GM19043 (cell line): ENCODE results near the gene RCL1.
"Not testable (repeated sequence)": the region's sequence is repeated elsewhere in the genome, so short reads cannot be mapped to it uniquely, and the experiment has no call there.

Experiments used
- ATAC-seq: cut with Tn5 transposase; IDR thresholded peaks from one replicate; pipeline ENCODE4 v1.9.1; 2021; ENCODE audit warnings: low read depth; ENCODE audit not compliant: unreplicated experiment

Gene RCL1

DNA sequence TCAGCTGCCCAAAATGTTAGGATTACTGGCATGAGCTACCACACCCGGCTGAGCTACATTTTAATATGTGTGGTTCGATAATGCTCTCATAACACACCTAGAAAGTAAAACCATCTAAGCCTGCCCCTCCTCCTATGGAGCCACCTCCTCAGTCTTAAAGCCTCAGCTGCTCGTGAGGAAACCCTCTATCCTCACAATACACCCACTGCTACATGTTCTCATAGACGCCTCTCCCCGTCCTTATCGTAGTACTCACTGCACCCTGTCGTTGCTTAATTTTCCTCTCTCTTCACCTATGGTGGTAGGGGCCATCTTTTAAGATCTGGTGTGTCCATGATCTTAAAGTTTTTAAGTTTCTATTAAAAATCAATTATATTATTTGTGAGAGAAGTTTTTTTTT, 72.9 kb downstream of the RCL1 start:
- ATAC-seq = no peak

- ATAC-seq = no peak
Measured at GRCh38 chr9:4866239-4866969, 73.7 kb downstream of the RCL1 start.

DNA sequence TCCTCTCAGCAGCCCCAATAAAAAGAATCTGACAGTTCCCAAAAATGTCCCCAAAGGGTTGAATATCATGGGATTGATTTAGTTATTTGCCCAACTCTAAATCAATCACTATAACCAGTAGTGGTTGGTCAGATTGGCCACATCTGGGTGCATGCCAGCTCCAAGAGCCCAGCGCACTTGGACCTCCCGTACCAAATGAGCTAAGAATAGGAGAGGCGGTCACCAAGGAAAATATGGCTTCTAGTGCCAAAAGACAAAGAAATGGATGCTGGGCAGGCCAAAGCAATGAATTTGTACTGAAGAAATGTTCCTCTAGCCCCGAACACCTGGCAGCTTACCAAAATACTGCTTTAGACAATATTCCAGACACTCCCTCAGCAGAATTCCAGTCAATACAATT, 80.3 kb downstream of the RCL1 start:
- ATAC-seq = no peak

DNA sequence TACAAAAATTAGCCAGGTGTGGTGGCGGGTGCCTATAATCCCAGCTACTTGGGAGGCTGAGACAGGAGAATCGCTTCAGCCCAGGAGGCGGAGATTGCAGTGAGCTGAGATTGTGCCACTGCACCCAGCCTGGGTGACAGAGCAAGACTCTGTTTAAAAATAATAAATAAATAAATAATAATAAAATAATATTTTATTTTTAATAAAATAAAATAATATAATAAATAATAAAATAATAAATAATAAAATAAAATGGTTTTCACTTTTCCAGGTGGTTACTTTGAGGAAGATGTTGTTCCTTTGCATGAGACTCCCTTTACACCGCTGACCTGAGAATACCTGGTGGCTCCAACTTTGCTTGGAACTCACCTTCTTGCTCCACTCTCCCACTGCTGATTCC, 82.8 kb downstream of the RCL1 start:
- no peak for ATAC-seq

DNA sequence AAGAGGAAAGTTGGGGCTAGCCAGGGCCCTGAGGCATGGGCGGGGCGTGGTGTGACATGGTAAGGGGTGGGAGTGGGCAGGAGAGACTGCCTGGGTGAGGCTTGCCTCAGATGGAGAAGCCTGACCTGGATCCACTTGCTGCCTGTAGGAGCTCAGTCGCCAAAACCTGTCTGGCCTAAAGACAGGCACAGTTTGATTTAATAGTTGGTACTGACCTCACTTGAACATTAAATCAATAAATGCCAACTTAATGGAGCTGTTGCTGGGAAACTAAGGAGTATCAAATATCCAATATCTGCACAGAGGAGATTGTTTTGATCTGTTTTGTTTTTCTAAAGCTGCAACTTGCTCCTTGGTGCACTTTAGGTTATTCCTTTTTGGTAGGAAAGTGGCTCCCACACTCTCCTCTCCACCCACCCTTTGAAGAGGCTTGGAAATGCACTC, 86.4 kb downstream of the RCL1 start:
- ATAC-seq = no peak

GRCh38 chr9:4883326-4883873, 90.7 kb downstream of the RCL1 start:
- ATAC-seq = no peak

GRCh38 chr9:4886698-4887097, 94.0 kb downstream of the RCL1 start:
- ATAC-seq = peak; percentile 99

- no peak for ATAC-seq
Measured at GRCh38 chr9:4887556-4887955, 94.8 kb downstream of the RCL1 start.

GRCh38 chr9:4890242-4890641, 97.5 kb downstream of the RCL1 start:
- no peak for ATAC-seq

DNA sequence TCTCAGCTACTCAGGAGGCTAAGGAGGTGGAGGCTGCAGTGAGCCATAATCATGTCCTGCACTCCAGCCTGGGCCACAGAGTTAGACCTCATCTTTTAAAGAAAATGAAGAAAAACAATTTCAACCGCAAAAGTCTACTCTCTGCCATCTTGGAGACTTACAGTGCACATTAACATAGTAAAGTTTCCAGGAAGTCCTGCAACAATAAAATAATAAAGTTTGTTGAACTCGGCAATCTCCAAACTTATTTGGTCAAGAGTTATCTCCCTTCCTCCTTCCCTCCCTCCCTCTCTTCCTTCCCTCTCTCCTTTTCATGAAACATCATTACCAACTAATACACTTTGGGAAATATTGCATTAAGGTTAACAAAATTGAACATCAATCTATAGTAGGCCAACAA, 98.2 kb downstream of the RCL1 start:
- no peak for ATAC-seq

DNA sequence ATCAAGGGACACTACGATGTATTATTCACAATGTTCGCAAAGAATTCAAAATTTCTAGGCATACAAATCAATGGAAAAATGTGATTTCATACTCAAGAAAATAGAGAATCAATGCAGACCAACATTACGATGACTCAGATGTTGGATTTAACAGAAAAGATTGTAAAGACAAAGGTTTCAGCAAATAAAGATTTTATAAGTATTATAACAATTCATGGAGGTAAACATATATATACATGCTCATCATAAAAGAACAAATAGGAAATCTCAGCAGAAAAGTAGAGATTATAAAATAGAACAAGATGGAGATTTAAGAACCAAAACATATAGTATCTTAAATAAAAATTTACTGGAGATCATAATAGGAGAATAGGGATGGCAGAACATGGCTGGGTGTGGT, 98.9 kb downstream of the RCL1 start:
- ATAC-seq = no peak

GRCh38 chr9:4892501-4893194, 99.9 kb downstream of the RCL1 start:
- no peak for ATAC-seq

DNA sequence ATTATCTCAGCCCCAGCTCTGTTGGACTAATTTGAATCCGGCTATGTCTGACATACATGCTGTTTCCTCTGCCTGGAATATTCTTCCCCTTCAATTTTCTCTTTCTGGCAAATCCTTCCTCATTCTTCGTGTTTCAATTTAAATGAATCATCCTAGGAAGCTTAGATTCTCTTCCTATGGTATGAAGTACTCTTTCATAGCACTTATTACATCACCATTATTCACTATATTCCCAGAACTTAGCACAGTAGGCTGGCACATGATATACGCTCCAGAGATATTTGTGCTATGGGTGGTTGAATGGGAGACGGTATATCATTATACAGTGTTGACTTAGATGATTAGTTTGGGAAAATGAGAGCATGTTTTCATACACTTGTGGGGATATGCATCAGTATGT, 101.3 kb downstream of the RCL1 start:
- ATAC-seq = no peak

GRCh38 chr9:4899853-4900252, 107.1 kb downstream of the RCL1 start:
- ATAC-seq = not testable (repeated sequence)

DNA sequence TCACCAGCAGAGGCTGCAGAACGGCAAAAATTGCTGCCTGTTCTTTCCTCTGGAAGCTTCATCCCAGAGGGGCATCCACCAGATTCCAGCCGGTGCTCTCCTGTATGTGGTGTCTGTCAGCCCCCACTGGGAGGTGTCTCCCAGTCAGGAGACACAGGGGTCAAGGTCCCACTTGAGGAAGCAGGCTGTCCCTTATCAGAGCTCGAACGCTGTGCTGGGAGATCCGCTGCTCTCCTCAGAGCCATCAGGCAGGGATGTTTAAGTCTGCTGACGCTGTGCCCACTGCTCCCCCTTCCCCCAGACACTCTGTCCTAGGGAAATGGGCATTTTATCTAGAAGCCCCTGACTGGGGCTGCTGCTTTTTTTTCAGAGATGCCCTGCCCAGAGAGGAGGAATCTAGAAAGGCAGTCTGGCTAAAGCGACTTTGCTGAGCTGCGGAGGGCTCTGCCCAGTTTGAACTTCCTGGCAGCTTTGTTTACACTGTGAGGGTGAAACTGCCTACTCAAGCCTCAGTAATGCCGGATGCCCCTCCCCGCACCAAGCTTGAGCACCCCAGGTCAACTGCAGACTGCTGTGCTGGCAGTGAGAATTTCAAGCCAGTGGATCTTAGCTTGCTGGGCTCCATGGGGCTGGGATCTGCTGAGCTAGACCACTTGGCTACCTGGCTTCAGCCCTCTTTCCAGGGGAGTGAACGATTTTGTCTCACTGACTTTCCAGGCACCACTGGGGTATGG, 108.8 kb downstream of the RCL1 start:
- not testable (repeated sequence) for ATAC-seq

- no peak for ATAC-seq
Measured at GRCh38 chr9:4902135-4902475, 109.4 kb downstream of the RCL1 start.

- ATAC-seq = no peak
Measured at GRCh38 chr9:4904322-4905134, 111.8 kb downstream of the RCL1 start.

DNA sequence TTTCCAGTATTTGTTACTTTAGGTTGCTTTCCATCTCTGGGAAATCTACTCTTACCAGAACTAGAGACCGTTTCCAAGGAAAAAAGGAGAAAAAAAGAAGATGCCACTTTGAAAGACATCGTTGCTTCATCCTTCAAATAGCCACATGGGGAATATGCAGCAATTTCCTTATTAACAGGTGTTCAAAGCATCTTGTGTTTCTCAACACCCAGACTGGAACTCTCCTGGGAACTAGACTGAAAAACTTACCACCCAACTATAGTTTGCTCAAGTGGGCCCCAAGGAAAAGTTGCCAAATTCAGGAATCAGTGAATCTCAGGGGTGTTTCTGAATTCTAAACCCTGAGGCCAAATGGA, 112.4 kb downstream of the RCL1 start:
- no peak for ATAC-seq
